GM18519 (cell line): ENCODE results near the gene DCPS.
"Not testable (repeated sequence)": the region's sequence is repeated elsewhere in the genome, so short reads cannot be mapped to it uniquely, and the experiment has no call there.

Experiments
- ATAC-seq: cut with Tn5 transposase; IDR thresholded peaks from one replicate; pipeline ENCODE4 v1.9.1; 2021; ENCODE audit warnings: mild to moderate bottlenecking, moderate library complexity; ENCODE audit not compliant: unreplicated experiment, low FRiP score

DCPS gene

DNA sequence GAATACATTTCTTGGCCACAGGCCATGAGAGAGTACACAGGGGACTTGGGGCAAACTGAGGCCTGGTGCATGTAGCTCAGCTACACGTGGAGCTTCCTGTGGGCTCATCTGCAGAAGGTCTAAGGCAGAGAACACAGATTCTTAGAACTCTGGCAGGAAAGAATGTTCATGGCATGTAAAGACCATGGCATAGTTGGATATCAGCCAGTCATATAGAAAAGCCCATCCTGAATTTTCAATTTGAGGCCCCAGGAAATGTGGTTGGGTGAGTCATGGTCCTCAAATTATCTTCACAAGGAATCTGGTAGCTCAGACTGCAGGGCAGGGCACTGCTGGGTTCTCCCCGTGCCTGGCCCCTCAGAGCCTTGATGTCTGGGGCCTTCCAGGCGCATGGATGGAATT is 37.9 kb downstream of the DCPS start:
- ATAC-seq: no peak

DNA sequence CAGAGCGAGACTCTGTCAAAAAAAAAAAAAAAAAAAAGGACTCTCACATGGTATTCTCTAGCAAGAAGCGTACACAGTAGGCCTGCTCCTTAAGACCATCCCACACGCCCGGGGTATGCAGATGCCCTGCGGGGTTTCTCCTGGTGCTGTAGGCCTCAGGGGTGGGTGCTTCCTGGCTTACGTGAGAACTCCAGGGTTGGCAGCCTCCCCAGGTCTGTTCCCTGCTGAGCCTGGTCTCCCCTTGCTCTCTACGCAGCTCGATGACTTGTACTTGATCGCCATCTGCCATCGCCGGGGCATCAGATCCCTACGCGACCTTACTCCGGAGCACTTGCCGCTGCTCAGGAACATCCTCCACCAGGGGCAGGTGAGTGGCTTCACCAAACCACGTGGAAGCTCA is 39.2 kb downstream of the DCPS start:
- no peak for ATAC-seq

DNA sequence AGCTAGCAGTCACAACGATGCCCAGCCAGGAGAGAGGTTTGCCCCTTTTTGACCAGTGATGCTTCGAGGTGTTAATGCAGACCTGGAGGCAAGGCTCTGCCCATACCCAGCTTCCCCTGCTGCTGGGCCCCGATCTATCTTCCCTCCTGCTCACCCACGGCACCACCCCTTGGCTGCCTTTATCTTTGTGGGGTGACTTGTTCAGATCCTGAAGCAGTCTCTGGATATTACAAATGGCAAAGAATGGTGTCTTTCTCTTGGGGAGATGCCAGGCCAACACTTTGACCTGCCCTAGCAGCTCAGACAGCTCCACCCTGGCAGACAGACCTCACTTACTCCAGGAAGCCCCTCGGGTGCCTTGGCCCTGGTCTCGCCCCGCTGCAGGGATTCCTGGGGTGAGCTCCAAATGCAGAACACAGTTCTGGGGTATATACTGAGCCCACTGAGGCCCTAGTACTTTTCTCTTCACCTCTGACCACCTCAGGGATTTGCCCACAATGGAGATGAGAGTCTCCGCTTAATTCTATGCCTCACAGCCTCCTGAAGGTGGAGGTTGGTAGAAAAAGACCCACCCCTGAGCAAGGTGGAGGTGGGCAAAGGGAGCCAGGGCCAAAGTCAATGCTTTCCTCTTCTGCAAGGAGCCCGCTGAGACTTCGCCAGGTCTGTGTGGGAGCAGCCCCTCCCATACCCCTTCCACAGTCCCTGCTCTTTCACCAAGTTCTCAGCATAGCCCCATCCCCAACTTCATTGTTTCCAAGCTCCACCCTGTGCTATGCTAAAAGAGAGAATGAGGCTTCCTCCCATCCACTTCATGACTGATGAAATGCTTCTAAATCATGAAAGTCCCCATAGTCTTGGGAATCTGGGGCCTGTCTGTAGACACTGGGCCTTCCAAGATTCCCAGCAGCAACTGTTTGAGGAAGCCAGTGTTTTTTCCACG is 40.6 kb downstream of the DCPS start:
- ATAC-seq: no peak

DNA sequence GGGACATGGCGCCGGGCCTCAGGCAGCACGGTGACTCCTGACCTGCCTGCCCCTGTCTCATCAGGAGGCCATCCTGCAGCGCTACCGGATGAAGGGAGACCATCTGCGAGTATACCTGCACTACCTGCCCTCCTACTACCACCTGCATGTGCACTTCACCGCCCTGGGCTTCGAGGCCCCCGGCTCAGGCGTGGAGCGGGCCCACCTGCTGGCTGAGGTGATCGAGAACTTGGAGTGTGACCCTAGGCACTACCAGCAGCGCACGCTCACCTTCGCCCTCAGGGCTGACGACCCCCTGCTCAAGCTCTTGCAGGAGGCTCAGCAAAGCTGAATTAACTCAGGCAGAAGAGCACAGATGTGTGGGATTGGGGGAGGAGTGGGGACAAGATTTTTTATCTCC is 41.4 kb downstream of the DCPS start:
- no peak for ATAC-seq

GRCh38 chr11:126345759-126346585 is 42.1 kb downstream of the DCPS start:
- no peak for ATAC-seq

GRCh38 chr11:126346586-126346940 is 42.7 kb downstream of the DCPS start:
- ATAC-seq: no peak

GRCh38 chr11:126346946-126347345 is 43.1 kb downstream of the DCPS start:
- not testable (repeated sequence) for ATAC-seq

- no peak for ATAC-seq
Measured at GRCh38 chr11:126347751-126348668, 44.1 kb downstream of the DCPS start.

DNA sequence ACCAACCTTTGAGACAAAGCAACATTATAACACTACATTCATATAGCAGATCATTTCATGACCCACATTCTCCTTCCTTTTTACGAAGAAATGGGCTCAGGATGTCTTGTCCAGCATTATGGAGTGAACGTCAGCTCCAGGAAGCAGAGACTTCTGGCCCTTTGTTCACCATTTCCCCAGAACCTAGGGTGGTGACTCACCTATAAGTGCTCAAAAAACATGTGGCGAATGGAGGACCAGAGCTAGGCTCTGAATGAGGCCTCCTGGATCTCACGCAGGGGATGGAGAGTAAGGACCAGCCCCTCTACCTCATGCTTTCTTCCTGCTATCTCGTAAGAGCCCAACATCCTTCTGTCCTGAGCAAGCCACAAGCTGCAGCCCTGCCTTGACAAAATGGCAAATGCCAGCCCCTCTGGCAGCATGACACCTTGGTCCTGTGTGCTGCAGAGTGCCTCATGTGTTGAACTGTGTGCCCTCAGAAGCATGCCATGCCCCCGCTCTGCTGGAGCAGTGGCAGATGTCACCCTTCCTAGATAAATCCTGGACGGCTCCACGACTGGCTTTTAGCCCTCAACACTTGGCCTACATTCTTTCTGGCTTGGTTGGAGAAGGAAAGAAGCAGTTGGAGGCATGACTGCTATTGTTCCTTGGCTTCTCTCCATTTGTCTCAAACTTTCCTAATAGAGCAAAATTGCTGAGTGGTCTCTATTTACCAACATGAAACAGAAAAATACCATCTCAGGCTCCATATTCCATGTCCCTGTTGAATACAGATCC is 45.1 kb downstream of the DCPS start:
- no peak for ATAC-seq

DNA sequence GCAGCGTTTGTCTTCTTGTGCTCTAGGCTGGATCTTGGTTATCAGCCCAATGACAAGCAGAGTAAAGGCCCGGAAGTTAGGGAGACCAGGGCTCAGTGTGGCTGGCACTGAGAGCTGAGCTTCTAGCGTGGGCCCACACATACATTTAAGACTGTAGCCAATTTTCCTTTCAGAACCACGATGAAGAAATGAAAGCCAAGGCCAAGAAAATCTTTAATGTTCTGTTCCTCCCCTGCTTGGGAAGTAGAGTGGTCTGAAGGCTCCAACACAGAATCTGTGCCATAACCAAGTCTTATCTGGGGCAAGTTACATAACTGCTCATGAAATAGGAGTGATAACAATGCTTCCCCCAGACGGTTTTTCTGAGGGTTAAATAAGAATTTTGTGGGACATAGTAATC is 47.0 kb downstream of the DCPS start:
- no peak for ATAC-seq

- ATAC-seq: no peak
Measured at GRCh38 chr11:126352163-126352562, 48.3 kb downstream of the DCPS start.

DNA sequence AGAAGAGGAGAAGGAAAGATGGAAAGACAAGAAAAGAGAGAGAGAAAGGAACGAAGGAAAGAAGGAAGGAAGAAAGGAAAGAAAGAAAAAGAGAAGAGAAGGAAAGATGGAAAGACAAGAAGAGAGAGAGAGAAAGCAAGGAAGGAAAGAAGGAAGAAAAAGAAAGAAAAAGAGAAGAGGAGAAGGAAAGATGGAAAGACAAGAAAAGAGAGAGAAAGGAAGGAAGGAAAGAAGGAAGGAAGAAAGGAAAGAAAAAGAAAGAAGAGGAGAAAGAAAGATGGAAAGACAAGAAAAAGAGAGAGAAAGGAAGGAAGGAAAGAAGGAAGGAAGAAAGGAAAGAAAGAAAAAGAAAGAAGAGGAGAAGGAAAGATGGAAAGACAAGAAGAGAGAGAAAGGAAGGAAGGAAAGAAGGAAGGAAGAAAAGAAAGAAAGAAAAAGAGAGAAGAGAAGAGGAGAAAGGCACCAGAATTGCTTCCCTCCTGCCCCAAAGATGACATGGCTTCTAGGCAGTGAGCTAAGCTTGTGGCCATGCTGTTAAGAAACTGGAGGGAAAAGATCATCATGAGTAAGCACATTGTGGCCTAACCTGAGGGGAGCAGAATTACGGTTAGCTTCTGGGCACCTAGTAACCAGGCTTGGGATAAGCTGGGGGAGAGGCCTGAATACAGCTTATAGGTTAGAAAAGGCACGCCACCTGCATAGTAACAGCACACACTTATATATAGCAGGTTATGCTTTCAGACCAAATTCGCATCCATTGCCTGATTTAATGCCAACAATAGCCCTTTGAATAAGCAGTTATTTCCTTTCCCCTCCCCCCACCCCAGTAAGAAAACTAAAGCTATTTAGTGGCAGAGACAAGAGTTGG is 49.3 kb downstream of the DCPS start:
- ATAC-seq: peak; percentile 34

DNA sequence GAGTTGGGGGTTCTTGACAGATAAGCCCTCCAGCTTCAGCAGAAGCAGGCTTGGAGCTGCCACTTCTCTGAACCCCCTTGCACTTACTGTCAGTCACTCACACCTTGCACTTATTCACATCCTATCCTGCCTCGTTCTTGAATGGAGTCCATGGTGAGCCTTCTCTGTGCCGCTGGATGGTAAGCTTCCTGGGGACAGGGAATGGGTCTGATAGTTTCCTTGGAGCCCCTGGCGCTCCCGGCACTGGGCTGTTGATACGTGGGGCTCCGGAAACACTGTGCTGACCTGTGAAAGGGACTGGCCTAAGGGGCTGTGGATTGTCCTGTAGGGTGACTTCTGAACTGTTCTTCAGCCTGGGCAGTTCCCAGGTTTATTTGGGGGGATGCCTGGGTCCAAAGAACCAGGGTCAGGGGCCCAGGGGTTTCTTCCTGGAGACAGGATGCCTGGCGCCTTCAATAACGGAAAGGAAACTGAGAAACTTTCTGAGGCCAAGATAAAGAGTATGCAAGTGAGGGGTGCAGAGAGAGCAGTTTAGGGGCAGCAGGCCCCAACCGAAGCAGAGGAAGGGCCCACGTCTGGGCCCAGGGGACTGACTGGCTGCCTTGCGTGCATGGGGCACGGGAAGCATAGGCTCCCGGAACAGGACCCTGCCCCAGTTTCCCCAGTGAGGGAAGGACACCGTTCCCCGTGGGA is 50.9 kb downstream of the DCPS start:
- peak; percentile 25 for ATAC-seq

DNA sequence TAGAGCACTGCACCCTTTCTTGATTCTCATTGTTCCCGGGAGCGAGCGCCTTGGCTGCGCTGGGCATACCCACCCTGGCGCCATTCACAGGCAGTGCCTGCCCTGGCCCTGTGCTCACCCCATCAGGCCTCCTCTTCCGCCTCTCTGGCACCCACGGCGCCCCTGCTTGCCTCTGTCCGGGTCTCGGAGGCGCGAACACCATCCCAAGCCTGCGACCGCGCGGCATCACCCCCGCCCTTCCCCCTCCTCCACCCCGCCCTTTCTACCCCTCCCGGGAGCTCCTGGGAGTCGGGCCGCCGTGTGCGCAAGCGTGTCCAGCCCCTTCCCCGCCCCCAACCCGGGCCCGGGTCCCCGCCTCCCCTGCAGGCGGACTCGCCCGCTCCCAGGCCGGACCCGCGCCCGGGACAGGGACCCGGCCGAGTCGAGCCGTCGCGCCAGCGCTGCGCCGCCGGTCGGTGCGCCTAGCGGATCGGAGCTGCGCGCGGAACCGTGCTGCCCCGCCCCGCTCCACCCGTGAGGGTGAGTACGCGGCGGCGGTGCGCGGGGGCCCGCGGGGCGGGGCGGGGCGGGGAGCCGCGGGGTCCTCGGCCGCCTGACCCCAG is 51.6 kb downstream of the DCPS start, which contains the start of gene ST3GAL4:
Gene ST3GAL4, plus strand, starts transcription at position 363 of the 602 bp plus-strand sequence. CDS start 50,470 bp downstream, outside the sequence.
- ATAC-seq: peak; percentile 36

GRCh38 chr11:126355926-126356897 is 52.4 kb downstream of the DCPS start:
- no peak for ATAC-seq
